Activated gamma-delta T cell treated with Interleukin-2 at 50 U/mL for 16 hours (primary cell): ENCODE data around the gene ZDHHC9.

ENCODE experiments used
- DNase-seq: peaks from one replicate; pipeline ENCODE4 v3.0.0-alpha.2; 2020

ZDHHC9 gene

DNA sequence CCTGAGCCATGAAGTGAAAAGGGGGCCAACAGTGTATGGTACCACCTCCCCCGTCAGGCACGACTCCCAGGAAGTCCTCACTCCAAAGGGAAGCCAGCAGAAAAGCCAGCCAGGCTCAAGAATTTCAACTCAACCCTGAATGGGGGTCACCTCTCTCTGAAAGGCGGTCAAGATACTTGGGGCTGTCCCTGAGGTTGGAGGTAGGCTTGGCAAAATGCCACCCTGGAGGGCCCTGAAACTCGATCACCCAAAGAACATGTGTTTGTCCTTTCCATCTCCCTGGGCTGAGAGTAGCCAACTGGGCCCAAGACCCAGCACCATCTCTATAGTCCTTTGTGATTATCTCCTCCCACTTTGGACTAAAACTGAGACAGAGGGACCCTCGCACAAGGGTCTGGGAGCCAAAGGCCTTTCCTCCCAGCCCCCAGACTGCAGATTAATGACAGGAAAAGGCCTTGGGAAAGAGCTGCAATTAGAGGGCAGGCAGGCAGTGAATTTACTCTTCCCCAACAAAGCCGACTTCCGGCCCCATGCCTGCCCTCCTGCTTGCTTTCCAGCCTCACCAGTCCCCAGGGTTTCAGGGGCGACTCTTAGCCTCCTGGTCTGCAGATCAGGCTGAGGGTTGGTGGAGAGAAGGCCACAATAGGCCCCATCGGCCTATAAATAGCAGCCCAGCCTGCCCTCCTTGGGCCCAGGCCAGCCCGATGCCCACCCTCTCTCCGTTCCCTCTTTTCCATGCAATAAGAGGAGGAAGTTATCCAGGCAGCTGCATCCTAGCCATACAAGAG lies 58.3 kb downstream of the ZDHHC9 start:
- no peak for DNase-seq

DNA sequence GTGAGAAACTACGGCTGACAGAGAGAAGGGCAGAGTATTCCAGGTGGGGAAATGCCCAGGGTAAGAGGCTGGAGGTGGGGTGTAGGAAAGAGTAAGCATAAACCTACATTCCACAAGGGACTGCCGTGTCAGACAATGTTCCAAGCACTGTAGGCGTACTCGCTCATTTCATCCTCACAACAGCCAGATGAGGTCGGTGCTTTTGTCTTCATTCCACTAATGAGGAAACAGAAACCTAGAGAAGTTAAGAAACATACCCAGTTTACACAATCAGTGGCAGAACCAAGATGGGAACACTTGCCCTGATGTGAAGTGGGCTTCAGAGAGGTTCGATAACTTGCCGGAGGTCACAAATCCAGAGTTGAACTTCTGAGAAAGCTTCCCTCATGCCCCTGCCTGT lies 59.3 kb downstream of the ZDHHC9 start:
- DNase-seq, result no peak

DNA sequence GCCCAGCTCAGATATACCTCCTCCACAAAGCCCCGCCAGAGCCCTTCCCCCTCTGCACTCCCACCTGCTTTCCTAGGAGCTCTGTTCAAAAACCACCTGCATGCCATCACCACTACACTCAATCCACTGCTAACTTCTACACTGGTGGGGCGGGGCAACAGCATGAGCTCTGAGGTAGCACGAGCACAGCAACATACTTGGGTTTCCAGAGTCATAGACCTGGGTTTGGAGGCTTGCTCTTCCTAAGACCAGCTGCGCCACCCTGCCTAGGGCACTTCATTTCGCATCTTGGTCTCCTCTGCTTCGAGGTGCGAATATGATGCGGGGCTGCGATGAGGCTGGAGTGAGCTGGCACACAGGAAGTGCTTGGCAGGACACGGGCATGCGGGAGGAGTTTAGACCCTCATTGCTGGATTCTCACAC lies 60.4 kb downstream of the ZDHHC9 start:
- DNase-seq, result no peak

DNA sequence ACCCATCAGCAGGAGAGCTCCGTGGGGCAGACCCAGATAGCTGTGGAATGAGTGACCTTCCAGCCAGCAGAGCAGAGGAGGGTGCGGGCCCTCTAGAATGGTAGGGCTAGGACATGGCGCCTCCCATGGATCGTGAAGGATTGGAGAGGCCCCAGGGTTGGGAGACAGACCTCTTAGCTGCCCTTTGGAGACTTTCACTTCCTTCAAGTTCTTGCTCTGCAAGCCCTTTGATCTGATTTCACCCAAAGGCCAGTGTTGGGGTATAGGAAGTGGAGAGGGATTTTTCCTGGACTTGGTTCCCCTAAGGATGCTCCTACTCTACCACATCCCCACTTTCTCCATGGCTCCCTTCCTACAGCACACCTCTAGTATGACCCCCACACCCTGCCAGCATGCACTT lies 61.0 kb downstream of the ZDHHC9 start:
- DNase-seq, result no peak

DNA sequence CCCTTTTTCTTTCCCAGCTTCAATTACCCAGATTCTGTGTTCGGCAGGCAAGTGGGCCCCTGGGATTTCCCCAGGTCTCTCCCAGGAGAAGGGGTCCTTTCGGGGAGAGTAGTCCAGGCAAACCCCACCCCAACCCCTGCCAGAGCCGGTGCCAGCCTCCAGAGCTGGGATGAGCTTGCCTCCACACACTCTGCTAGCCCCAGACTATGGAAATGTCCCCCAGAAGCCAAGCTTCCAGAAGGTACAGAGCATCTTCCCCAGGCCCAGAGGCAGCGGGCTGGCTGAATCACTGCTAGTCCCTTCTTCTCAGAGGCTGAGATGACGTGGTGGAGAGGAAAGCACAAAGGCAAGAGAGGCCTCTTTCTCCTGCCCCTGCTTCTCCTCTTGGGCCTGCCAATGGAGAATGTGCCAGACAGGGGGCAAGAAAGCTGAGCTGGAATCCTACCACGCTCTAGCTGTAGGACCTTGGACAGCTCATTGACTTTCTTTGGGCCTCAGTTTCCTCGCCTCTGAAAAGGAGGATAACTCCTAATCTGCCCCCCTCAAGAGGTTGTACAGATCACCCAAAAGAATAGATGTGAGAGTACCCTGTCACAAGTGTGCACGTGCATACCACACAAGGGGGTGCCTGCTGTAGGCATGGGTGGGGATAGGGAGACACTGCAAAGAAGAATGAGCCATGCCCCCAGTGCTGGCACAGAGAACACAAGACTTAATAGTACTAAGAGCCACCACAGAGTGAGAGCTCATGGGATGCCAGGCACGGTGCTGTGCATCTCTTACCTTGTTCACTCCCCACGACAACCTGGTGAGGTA lies 61.8 kb downstream of the ZDHHC9 start:
- no peak for DNase-seq

DNA sequence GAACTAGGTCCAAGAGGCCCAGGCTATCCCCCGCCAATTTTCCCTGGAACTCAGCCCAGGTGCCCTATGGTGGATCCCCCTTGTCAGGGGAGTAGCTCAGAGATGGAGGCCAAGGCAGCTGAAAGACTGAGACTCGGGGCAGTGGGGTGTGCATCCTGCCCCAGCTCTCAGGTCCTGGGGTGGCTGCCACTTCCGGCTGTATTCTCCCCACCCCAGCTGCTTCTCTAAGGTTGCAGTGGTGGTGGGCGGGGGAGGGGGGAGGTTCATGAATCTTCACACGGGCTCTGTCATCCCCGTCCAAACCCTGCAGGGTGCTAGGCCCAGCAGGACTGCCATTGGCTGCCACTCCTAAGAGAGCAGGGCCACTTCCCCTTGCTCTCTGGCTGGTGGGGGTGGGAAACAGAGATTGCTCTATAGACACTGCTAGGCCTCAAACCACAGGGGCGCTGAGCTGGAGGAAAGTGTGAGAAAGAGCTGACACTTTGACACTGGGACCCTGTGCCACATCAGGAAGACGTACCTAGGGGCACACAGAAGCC lies 62.5 kb downstream of the ZDHHC9 start:
- peak; percentile 80 for DNase-seq

DNA sequence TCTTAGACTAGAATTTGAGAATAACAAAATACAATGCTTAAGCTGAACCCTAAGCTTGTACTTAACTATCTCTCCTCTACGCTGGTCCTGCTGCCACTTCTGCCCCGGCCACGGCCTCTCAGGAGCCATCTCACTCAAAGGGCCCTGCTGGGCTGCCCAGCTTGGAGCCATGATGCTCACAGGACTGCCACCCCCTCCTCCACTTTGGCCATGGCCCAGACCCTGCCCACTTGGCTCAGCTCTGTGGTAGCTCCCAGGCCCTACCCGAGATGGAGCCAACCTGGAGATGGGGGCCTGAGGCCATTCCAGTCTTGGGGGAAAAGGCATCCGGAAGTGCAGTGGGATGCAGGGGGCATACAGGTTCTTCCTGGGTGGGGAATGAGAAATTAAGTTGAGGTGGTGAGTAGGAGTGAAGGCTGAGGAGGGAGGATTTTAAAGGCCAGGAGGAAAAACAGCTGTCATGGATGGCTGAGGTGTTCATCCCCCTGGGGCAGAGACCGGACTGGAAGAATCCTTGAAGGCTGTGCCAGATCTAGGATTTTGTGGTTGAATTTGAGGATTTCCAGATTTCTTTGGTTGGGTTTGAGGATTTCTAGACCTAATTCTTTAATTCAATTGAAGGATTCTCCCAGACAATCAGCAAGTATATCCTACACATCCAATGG lies 63.1 kb downstream of the ZDHHC9 start:
- DNase-seq, result no peak

DNA sequence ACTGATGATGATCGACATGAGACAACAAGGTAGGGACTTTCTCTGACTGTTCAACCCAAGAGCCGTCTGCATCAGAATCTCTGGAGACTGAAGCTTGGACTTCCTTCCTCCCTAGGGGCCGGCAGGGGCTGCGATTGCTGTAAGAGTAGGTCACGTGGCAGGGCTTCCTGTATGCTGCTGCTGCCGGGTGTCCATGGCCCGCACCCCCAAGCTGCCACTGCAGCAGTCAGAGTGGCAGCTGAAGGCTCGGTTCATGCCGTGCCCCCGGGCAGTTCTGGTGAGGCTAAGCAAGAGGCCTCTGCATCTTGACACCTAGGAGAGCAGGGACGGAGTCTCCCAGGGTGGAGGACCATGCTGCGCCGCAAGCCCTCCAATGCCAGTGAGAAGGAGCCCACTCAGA lies 63.9 kb downstream of the ZDHHC9 start, which contains the start of gene SASH3:
SASH3 (plus strand) TSS at position 203 of the 400 bp plus-strand sequence; CDS start at position 352, 149 bp downstream.
- peak; percentile 71 for DNase-seq

DNA sequence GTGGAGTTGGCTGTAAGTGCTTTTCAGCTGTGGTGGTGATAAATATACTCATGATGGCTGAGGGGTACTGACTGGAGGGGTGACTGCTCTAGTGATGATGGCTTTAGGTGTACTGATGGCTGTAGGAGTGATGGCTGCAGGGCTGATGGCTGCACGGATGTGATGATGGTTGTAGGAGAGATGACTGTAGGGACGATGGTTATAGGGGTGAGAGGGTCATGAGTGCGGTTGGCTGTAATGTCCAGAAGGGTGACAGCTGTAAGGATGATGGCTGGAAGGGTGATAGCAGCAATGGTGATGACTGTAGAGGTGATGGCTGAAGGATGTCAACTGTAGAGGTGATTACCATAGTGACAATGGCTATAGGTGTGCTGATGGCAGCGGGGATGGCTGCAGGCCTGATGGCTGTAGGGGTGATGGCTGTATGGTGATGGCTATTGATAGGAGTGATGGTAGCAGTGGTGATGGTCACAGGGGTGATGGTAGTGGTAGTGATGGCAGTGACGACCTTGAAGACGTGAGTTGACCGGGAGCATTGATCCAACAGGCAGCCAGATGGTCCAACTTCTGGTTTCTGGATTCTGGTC lies 64.5 kb downstream of the ZDHHC9 start:
- DNase-seq, result no peak

DNA sequence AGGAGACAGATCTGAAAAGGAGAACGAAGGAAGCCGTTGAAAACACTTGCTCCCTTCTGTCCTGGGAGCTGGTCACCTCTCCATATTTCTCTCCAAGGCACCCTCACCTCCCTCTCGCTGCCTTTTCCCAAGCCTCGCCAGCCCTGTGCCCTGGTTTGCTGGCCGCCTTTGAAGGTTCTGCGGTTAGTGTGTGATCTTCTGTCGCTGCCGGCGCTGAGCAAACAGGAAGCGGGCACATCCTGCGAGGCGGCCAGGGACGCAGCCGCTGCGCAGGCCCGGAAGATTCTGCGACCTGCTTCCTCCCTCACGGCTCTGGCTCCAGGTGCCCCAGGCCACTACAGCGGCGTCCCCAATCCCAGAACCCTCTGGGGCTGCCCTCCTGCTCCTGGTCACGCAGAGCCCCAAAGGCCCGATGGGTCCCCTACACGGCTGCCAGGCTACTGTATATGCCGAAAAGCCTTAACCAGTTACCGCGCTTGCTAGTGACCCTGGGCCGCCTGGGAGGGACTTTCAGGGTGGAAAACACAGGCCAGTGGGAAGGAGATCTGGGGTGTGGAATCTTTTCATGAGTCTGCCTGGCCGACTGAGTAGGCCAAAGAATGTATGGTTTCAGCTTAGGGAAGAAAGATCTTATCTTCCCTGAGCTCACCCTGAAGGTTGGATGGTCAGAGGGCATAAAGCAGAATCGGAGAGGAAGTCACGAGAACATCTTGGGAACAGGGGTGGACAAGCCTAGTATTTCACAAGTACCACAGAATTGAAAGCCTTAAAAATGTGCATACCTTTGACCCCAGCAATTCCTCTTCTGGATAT lies 66.3 kb downstream of the ZDHHC9 start:
- DNase-seq, result peak; percentile 75

DNA sequence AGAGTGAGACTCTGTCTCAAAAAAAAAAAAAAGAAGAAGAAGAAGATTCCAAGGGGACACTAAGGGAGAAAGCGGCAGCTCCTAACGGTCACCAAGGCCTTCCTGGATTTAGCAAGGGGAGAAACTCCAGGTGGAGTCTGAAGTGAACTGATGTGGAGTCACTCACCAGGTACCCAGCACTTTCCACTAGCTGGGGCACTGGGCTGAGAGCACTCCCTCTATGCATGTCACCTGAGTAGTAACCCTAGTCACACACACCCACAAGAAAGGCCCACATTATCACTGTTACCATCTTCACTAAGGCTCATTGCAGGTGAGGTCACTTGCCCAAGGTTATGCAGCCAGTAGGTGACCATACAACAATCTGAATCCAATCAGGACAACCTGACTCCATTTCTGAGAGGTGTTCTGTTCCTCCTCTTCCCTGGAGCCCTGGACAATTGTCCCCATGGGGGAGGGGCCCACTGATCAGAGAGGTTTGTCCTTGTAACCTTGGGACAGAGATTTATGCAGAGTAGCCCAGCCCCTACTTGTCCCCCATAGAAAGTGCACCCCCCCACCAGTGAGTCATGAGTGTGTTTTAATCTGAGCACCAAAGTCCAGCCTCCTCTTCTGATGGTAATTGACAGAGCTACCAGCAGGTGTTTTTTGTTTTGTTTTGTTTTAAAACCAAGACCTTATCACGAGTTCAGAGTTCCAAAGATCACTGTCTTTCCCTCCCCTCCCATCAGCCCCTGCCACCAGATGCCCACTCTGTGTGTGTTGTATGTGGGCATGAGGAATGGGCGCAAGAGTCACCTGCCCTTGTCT lies 69.8 kb downstream of the ZDHHC9 start:
- peak; percentile 32 for DNase-seq

DNA sequence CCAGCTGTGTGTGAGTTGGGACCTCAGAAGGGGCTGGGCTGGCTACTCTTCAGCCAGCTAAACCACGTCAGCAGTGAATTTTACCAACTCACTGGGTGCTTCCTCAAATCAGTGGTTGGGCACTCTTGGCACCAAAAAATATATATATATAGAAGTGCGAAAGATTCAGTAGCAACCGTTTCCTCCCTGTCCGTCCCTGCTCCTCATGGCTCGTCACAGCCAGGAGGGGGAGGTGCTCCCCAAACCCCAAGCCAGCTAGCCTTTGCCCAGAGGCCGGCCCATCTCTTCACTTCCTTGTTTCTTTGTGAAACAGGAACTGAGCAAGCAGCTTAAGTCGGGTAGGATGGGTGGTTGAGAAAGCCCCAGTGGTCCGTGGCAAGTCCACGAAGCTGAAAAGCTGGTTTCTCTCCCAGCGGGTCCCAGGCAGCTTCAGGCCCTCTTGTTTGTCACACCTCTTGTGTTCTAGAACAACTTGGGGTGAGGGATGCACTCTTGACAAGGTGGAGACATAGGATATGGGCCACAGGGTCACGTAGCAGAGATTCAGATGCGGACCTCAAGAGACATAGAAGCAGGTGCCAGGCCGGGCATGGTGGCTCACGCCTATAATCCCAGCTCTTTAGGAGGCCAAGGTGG lies 70.8 kb downstream of the ZDHHC9 start:
- peak; percentile 35 for DNase-seq

DNA sequence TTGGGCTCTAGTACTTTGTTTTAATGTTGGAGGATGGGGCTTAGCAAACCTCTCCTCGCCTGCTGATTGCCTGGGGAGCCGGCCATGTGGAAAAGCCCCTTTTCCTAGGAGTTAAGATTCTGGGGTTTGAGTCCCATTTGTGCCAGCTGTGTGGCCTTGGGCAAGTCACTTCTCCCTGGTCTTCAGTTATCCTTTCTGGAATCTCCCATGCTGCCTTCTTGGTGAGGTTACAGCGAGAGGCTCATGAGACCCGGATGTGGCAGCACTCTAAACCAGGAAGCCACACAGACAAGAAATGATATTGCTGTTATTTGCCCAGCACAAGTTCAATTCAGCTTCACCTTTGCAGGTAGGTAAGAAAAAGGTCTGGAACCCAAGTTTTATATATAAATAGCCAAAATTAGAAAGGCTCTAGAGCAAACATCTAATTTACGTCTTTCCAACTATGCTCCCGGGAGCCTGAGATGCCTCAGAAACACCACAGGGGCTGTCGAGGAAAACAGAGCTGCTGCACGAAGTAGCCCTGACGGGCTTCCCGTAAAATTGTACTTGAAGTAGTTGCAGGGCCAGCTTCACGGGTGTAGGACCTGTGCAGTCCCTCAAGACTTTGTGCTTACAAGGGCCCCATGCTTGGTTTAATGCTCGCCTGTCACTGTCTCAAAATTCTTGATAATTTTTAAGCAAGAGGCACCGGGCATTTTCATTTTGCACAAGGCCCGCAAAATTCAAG lies 72.3 kb downstream of the ZDHHC9 start:
- DNase-seq, result no peak

DNA sequence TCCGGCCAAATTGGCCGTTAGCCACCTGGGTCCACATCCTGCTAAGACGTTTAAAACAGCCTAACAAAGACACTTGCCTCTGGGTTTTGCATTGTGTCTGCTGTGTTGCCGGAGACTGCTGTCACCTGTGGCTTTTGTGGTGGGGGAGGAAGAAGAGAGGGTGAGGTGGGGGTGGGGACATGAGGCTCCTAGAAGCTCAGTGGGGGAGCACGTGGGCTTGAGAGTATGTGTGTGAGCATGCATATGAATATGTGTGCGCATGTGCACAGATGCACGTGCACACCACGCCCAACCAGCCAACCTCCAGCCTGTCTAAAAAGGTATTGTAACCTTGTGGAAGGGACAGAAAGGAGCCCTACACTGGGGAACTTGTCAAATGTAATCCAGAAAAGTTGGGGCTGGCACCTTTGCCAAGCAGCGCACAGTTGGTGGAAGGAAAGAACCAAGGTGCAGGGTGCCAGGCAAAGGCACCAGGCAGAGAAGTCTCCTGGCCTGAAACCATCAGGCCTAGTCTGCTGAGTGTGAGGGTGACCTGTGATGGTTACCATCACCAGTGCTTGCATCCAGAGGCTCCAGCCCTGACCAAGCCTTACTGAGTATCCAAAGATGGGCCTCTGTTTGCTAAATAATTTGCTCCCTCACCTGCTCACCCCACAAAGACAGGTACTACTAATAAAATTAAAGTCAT lies 74.1 kb downstream of the ZDHHC9 start:
- peak; percentile 75 for DNase-seq

DNA sequence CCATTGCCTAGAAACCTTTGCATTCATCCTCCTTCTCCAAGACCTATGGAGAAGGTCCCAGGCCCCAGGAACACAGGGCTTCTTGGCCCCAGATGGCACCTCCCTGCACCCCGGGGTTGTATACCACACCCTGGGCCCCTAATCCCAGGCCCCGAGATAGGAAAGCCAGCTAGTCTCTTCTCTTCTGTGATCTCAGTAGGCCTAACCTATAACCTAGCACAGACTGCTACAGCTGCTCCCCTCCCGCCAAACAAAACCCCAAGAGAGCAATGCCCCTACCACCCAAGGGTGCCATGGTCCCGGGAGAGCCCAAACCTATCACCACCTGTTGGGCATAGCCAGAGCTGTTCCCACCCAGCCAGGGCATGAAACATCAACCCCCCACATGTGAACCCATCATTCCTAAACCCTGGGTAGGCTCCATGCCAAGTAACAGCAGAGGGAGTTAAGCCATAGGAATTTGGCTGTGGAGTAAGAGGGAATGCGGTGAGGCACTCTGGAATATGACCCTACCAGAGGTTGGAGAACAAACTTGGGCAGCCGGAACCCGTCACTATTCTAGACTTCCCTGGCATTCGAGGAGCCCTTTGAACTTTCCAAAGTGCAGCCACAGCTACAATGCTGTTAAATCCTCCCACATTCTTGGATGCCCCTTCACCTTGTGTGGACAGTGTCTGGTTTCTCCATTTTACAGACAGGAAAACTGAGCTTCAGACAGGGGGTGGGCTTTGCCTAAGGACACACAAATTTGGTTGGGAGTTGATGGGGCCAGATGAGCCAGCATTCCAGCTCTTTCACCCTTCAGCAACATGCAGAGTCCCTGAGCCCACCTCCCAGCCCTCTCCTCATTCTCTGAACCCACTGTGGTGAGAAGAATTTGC lies 74.9 kb downstream of the ZDHHC9 start:
- no peak for DNase-seq

DNA sequence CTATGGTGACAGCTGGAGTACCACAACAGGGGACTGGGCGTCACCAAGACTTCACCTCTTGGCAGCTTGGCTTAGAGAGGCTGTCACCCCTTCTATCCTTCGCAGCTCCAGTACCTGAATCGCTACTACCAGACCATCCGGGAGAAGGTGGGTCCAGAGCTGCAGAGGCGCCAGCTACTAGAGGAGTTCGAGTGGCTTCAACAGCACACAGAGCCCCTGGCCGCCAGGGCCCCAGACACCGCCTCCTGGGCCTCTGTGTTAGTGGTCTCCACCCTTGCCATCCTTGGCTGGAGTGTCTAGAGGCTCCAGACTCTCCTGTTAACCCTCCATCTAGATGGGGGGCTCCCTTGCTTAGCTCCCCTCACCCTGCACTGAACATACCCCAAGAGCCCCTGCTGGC lies 75.5 kb downstream of the ZDHHC9 start:
- no peak for DNase-seq

DNA sequence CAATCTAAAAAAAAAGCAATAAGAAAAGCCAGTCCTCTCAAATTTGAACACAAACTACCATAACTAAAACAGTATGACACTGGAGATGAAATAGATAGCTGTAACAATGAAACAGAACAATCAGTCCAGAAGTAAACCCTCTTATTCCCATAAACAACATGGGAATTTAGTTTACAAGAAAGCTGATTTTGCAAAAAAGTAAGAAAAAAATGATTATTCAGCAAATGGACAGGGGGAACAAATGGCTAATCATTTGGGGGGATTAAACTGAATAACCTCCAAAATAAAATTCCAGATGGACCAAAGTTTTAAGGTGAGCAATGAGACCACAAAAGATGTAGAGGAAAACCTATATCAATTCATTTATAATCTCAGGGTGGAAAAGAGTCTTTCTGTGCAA lies 80.0 kb downstream of the ZDHHC9 start:
- DNase-seq, result no peak

DNA sequence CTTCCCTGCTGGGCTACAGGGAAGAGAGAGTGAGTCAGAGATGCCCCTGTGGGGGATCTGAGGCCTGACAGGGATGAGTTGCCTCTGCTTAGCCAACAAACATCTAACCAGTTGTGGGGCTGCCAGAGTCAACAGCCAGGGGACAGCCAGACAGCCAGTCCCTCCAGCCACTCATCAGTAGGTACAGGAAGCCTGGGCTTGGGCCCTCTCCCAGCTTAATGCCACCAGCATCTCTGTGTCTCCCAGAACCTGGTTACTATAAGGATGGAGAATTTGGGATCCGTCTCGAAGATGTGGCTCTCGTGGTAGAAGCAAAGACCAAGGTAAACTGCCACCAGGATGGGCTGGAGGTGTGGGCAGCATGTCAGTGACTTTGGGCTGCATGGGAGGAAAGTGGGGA lies 81.2 kb downstream of the ZDHHC9 start:
- no peak for DNase-seq
